GM19239 (cell line): ENCODE measurements around the gene AGPAT3.

Source experiments
- DNase-seq: peaks from one replicate; pipeline ENCODE4 v3.0.0; 2011; ENCODE audit warnings: low spot score; ENCODE audit not compliant: insufficient read length
- FAIRE-seq: peaks from 2 replicates; lab custom pipeline; 2011; peaks lifted over from hg19 to GRCh38; lab: Jason Lieb, UNC

Gene AGPAT3

GRCh38 chr21:43984905-43985689, 120.1 kb downstream of the AGPAT3 start:
- no peak for DNase-seq
- FAIRE-seq, result no peak

DNA sequence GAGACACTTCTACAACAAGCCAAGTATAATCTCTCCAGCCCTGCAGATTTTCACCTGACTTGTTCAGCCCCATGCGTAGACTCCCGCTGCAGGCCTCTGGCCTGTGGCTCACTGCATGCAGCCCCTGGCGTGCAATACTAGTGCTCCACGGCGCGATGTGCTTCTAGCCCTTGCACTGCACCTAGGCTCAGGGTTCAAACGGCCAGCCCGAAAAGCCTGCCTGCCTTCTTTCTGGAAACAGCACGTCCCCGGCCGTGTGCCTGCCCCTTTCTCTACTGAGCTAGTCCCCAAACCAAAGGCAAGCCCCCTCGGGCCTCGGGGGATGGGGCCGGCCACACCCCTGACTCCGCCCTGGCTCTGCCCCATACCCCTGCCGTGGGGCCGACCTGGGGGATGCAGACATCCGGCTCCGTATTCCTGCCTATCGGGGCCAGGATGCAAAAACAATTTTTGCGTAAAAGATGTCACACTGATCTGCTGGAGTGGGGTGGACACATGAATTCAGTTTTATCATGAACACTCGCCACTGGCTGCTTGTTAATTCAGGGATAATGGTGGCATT, 120.7 kb downstream of the AGPAT3 start:
- FAIRE-seq, result no peak
- no peak for DNase-seq

GRCh38 chr21:43986544-43987451, 121.8 kb downstream of the AGPAT3 start:
- FAIRE-seq (no peak), DNase-seq (no peak)

- DNase-seq, result no peak
- no peak for FAIRE-seq
Observed at GRCh38 chr21:43987509-43987908, 122.5 kb downstream of the AGPAT3 start.

DNA sequence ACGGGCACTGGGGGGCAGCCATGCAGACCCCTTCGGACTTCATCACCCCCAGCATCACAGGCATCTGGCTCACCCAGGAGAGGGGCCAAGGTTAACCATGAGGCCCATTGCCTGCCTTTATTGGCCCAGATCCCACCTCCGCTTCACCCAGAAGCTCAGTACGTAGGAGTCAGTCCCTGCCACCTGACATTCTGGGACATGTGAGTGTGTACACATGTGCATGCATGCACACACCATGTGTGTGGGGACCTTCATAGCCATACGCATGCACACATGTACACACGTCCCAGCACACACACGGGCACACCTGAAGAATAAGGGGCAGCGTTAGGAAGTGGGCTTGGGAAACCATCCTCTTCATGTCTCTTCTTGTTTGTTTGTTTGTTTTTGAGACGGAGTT, 123.0 kb downstream of the AGPAT3 start:
- no peak for DNase-seq
- no peak for FAIRE-seq

DNA sequence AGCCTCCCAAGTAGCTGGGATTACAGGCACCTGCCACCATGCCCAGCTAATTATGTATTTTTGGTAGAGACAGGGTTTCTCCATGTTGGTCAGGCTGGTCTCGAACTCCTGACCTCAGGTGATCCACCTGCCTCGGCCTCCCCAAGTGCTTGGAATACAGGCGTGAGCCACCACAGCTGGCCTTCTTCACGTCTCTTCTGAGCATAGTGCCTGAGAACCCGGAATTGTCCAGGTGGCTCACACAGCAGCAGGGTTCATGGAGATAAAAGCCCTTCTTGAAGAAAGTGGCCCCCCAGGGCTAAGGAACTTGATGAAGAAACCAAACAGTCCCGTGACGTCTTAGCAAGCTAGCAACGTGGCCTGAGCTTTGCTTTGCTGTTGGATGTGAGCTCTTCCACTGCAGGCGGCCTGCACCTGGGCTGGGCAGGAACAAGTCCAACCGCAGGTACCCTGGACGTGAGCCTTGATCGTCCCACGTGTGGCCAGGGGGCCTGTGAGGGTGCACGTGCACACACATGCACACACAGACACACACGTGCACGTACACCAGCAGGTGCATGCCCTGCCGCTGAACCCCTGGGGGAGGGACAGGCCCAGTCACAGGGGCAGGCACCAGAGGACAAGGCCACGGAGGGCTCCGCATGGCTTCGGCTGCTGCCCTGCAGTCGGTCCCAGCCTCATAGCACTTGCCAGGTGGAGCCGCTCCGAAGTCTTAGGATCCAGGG, 123.6 kb downstream of the AGPAT3 start:
- DNase-seq (no peak), FAIRE-seq (no peak)

- FAIRE-seq (no peak), DNase-seq (no peak)
Observed at GRCh38 chr21:43989401-43989800, 124.4 kb downstream of the AGPAT3 start.

DNA sequence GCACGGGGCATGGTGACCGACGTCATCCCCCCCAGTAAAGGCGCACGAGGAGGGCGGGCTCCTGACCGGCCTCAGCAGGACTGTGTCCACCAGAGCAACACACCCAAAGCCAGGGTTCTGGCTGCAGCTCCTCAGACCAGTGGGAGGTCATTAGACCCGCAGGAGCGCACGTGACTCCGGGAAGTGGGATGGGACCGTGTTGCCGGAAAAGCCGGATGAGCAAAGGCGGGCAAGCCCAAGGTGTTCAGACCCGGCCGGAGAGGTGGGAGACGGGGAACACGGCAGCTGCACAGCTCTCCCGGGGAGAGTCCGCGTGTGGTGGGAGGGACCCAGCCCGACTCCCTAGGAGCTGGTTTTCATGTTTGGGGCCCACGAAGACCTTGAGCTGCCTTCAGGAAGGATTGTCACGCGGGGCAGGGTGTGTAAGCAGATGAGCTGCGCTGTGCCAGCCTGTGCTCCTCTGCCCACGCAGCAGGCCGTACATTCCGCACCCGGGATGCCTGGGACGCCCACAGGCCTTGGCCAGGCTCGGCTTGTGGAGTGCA, 126.5 kb downstream of the AGPAT3 start:
- FAIRE-seq, result no peak
- no peak for DNase-seq

GRCh38 chr21:43992121-43992520, 127.1 kb downstream of the AGPAT3 start:
- FAIRE-seq (no peak), DNase-seq (no peak)

GRCh38 chr21:43993420-43993934, 128.5 kb downstream of the AGPAT3 start:
- DNase-seq, result no peak
- no peak for FAIRE-seq

DNA sequence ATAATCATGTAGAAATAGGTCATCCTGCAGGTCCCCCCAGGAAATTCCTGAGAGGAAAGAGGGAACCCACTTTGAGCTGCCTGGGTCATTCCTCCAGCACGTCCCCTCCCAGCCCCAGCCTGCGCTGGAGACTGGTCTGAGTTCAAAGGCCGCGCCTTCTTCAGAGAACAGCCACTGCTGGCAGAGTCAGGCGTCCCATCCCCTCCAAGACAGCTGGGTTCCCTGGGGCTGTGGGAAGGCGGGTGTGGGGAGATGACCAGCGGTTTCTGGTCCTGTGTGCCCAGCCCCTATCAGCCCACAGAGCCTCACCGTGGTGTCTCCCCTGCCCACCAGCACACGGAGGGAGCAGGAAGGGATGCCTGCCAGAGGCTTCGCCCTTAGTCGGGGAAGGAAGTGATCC, 129.1 kb downstream of the AGPAT3 start:
- no peak for DNase-seq
- no peak for FAIRE-seq

DNA sequence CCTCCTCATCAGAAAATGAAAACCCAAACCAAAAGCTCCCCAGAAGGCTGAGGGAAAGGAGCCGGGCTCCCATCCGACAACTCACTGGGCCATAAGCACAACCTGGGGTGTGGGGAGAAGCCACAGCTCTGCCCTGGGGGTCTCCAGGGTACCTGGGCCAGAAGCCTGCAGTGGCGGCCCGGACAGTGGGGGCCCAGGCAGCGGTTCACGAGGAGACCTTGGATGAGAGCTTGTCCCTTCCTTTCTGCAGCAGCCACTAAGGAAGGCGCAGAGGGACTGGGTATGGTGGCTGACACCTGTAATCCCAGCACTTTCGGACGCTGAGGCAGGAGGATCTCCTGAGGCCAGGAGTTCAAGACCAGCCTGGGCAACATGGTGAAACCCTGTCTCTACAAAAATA, 129.6 kb downstream of the AGPAT3 start:
- FAIRE-seq, result no peak

GRCh38 chr21:43995521-43996105, 130.6 kb downstream of the AGPAT3 start:
- DNase-seq (no peak), FAIRE-seq (no peak)

More for the DNA sequence above, 129.6 kb downstream of the AGPAT3 start:
- DNase-seq, result no peak

GRCh38 chr21:43997766-43998742, 133.0 kb downstream of the AGPAT3 start:
- no peak for FAIRE-seq
- no peak for DNase-seq

- DNase-seq, result no peak
- no peak for FAIRE-seq
Observed at GRCh38 chr21:44000360-44000759, 135.3 kb downstream of the AGPAT3 start.

- FAIRE-seq (no peak), DNase-seq (no peak)
Observed at GRCh38 chr21:44002511-44002910, 137.5 kb downstream of the AGPAT3 start.

DNA sequence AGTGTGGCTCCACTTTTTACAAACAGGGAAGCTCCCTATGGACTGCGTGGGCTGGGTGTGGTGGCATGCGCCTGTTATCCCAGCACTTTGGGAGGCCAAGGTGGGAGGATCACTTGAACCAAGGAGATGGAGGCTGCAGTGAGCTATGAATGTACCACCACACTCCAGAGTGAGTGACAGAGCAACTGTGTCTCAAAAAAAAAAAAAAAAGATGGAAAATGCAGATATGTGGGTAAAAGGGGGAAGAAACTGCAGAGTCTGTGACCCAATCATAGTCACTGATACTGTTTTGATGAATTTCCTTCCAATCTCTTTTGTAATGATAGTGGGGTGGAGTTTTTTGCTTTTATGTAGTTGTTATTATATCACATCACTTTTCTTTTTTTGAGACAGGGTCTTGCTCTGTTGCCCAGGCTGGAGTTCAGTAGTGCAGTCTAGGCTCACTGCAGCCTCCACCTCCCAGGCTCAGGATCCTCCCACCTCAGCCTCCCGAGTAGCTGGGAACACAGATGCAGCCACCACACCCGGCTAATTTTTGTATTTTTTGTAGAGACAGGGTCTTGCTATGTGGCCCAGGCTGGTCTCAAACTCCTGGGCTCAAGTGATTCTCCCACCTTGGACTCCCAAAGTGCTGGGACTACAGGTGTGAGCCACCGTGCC, 138.4 kb downstream of the AGPAT3 start:
- DNase-seq, result no peak
- FAIRE-seq, result no peak

DNA sequence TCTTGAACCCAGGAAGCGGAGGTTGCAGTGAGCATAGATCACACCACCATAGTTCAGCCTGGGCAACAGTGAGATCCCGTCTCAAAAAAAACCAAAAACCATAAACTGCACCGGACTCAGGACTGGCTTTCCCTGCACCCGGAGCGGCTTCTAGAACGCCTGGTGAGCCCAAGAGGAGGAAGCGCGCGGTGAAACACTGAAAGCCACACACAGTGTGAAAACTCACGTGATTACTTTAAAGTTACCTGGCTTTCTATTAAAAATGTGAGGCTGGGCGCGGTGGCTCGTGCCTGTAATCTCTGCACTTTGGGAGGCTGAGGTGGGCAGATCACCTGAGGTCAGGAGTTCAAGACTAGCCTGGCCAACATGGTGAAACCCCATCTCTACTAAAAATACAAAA, 140.0 kb downstream of the AGPAT3 start:
- DNase-seq, result no peak
- FAIRE-seq, result no peak
